Measurements from ENCODE around the gene AKAP8.

AKAP8 gene

DNA sequence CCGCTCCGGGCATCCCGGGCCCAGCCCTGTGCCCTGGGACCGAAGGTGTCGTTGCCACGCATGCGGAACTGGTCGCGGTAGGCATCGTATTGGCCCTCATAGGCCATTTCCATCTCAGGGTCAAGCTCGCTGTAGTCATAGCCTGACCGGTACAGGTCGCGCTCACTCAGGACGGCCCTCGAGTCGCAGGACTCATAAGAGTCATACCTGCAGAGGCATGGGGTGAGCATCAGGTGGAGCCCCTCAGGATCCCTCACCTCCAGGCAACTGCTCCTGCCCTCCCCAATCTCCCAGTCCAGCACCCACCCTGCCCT is 21.8 kb upstream of the AKAP8 start:
- no peaks in the 10 kb centered on the region for H3K4me1 ChIP-seq (ENCODE audit: low read depth, poor library complexity, severe bottlenecking)
- no peak overlapping the region for H3K4me2 ChIP-seq
- no peaks in the 10 kb centered on the region; the same call in 1 of the 2 replicates for H3K36me3 ChIP-seq (ENCODE audit: insufficient read depth)
- peaks cover 7% of the 10 kb centered on the region; the same call in 1 of the 2 replicates for H4K20me1 ChIP-seq (ENCODE audit: insufficient read depth)
- H3K79me2 ChIP-seq (ENCODE audit: insufficient read depth, low read depth), result peaks cover 45% of the 10 kb centered on the region
- no peak overlapping the region for H2AFZ ChIP-seq (ENCODE audit: low read depth)
- no peak overlapping the region for H3K4me3 ChIP-seq (IDR thresholded peaks at IDR 0.05; ENCODE audit: insufficient read depth, low read depth, low read length)
- H3K27me3 ChIP-seq (ENCODE audit: insufficient read depth, low read depth), result no peaks in the 10 kb centered on the region
- H3K9ac ChIP-seq, result no peak overlapping the region
- no peak overlapping the region for H3K27ac ChIP-seq
- TF ChIP-seq, protein P1, sequence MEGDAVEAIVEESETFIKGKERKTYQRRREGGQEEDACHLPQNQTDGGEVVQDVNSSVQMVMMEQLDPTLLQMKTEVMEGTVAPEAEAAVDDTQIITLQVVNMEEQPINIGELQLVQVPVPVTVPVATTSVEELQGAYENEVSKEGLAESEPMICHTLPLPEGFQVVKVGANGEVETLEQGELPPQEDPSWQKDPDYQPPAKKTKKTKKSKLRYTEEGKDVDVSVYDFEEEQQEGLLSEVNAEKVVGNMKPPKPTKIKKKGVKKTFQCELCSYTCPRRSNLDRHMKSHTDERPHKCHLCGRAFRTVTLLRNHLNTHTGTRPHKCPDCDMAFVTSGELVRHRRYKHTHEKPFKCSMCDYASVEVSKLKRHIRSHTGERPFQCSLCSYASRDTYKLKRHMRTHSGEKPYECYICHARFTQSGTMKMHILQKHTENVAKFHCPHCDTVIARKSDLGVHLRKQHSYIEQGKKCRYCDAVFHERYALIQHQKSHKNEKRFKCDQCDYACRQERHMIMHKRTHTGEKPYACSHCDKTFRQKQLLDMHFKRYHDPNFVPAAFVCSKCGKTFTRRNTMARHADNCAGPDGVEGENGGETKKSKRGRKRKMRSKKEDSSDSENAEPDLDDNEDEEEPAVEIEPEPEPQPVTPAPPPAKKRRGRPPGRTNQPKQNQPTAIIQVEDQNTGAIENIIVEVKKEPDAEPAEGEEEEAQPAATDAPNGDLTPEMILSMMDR (conservative IDR thresholded peaks at IDR 0.05; ENCODE audit: low read depth, low read length), result no peak

DNA sequence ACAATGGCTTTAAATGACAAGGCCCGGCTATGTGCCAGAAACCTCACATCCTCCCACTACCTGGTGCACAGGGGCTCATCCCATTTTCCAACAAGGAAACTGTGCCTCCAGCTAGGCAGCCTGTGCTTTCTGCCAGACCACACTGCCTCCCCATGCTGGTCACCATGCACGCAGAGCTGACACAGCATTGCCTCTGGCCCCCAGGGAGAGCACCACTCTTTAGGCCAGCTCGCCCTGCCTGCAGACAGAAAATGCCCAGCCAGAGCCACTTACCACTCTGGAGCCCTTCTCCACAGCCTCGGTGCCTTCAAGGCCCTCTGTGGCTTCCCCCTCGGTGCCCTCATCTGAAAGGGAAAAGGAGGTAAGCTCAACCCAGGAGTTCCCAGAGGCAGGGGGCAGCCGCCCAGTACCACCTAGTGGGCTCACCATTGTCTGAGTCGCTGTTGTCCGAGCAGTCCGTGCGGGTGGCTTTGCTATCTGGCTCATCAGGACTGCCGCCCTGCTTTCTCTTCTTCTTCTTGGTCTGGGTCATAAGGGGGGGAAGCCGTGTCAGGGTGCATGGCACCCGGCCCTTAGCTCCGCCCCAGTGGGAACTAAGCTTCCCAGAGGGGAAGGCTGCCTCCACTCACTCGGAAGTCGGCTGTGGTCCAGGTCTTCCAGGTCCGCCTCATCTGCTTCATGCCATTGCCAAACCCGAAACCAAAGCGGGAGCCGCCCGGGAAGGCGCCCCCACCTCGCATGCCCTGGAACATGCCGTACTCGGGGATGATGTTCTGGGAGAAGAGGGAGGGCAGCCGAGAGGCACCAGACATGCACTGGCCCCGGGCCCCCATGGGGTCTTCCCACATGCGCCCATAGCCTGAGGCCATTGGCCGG is 21.2 kb upstream of the AKAP8 start:
- Histone ChIP-seq H3K27me3 (ENCODE audit: insufficient read depth, low read depth) (no peaks in the 10 kb centered on the region), H3K4me1 (ENCODE audit: low read depth, poor library complexity, severe bottlenecking) (no peaks in the 10 kb centered on the region), H3K4me2 (no peak overlapping the region), H4K20me1 (ENCODE audit: insufficient read depth) (0 out of 2 replicates have a peak, but pooled peaks cover 7% of the 10 kb centered on the region), H3K27ac (no peak overlapping the region), H3K4me3 (IDR thresholded peaks at IDR 0.05; ENCODE audit: insufficient read depth, low read depth, low read length) (no peak overlapping the region), H2AFZ (ENCODE audit: low read depth) (no peak overlapping the region), H3K9ac (no peak overlapping the region), H3K79me2 (ENCODE audit: insufficient read depth, low read depth) (peaks cover 42% of the 10 kb centered on the region; the same call in 1 of the 2 replicates), H3K36me3 (ENCODE audit: insufficient read depth) (no peaks in the 10 kb centered on the region; the same call in 1 of the 2 replicates)
- TF ChIP-seq, protein P1 (conservative IDR thresholded peaks at IDR 0.05; ENCODE audit: low read depth, low read length), result no peak

DNA sequence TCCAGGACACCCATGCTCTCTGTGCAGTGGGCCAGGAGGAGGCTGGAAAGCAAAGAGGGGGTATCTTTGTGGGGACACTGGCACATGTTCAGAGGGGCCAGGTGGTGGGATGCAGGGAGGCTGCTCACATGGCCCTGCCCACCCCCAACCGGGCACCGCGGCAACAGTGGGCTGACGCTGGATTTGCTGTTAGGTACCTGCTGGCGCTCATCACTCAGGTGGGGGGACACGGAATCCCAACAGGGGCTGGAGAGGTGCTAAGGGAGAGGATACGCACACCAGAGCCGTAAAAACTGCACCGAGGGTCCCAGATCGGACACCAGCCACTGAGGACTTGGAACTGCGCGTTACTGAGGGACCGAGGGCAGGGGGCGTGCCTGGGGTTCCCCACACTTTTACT is 20.0 kb upstream of the AKAP8 start:
- Histone ChIP-seq H3K27me3 (ENCODE audit: insufficient read depth, low read depth) (no peaks in the 10 kb centered on the region), H2AFZ (ENCODE audit: low read depth) (no peak overlapping the region), H4K20me1 (ENCODE audit: insufficient read depth) (0 out of 2 replicates have a peak, but pooled peaks cover 7% of the 10 kb centered on the region), H3K4me3 (IDR thresholded peaks at IDR 0.05; ENCODE audit: insufficient read depth, low read depth, low read length) (no peak overlapping the region), H3K4me1 (ENCODE audit: low read depth, poor library complexity, severe bottlenecking) (no peaks in the 10 kb centered on the region), H3K36me3 (ENCODE audit: insufficient read depth) (no peaks in the 10 kb centered on the region; the same call in 1 of the 2 replicates), H3K79me2 (ENCODE audit: insufficient read depth, low read depth) (peaks cover 30% of the 10 kb centered on the region; the same call in 1 of the 2 replicates), H3K27ac (no peak overlapping the region), H3K4me2 (no peak overlapping the region), H3K9ac (no peak overlapping the region)
- TF ChIP-seq, protein P1 (conservative IDR thresholded peaks at IDR 0.05; ENCODE audit: low read depth, low read length), result no peak

DNA sequence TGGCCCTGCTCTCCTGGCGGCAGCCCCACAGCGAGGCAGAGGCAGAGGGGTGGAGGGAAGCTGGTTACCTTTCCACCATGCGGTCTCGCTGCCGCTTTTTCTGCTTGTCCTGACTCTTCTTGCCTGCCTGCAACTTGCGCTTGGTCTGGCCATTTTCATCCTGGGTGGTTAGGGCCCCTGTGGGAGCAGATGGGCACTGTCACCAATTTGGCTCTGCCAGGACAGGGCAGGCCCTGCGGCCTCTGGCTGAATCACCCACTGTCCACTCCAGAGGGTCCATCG is 19.6 kb upstream of the AKAP8 start:
- Histone ChIP-seq H3K4me3 (IDR thresholded peaks at IDR 0.05; ENCODE audit: insufficient read depth, low read depth, low read length) (no peak overlapping the region), H3K79me2 (ENCODE audit: insufficient read depth, low read depth) (peaks cover 26% of the 10 kb centered on the region; the same call in 1 of the 2 replicates), H3K27ac (no peak overlapping the region), H3K4me2 (no peak overlapping the region), H3K9ac (no peak overlapping the region), H3K27me3 (ENCODE audit: insufficient read depth, low read depth) (no peaks in the 10 kb centered on the region), H4K20me1 (ENCODE audit: insufficient read depth) (0 out of 2 replicates have a peak, but pooled peaks cover 3% of the 10 kb centered on the region), H3K36me3 (ENCODE audit: insufficient read depth) (no peaks in the 10 kb centered on the region; the same call in 1 of the 2 replicates), H3K4me1 (ENCODE audit: low read depth, poor library complexity, severe bottlenecking) (no peaks in the 10 kb centered on the region), H2AFZ (ENCODE audit: low read depth) (no peak overlapping the region)
- TF ChIP-seq, protein P1 (conservative IDR thresholded peaks at IDR 0.05; ENCODE audit: low read depth, low read length), result no peak
